ENCODE results near the gene SAAL1. TPM values are rescaled to one million over a fixed set of nuclear protein-coding genes. Genes with fewer than 3 reads are reported as not detected.

Gene SAAL1
- total and polyA plus RNA-seq, 12 donors = 4.9 to 16.5 (median 7.1) TPM

- Histone ChIP-seq H3K4me1 (no peaks in the 10 kb centered on the region), H3K27ac (no peak overlapping the region), H3K9me3 (no peaks in the 10 kb centered on the region), H3K36me3 (no peaks in the 10 kb centered on the region), H3K27me3 (peaks cover 0 to 3% (median 0%) of the 10 kb centered on the region in 7 donors), H3K4me3 (no peak overlapping the region)
- DNase-seq (no peak), ATAC-seq (no peak)
- no peak for TF ChIP-seq CTCF (IDR thresholded peaks at IDR 0.05)
- intact Hi-C loops (cut with DNase I) = no loop called here
Measured at GRCh38 chr11:18036456-18036855, 69.4 kb downstream of the SAAL1 start.

Other genes with a start within 250 kb of the SAAL1 start
- gene SERGEF, start 93.0 kb downstream of the SAAL1 start, total RNA-seq = 10 to 100 TPM; 14.8 to 25.3 (median 19.8) TPM
- gene SERGEF, start 93.0 kb downstream of the SAAL1 start, polyA plus RNA-seq = 100 to 1,000 TPM in 1 of 2 donors, 10 to 100 TPM in 1; 19.8 to 105 TPM
- gene TPH1, start 59.8 kb downstream of the SAAL1 start, total RNA-seq = under 1 TPM; 0.04 to 0.16 (median 0.07) TPM
- under 1 TPM; 0.03 to 0.29 TPM for gene TPH1, start 59.8 kb downstream of the SAAL1 start, polyA plus RNA-seq
- not detected for gene MRGPRX3, start 26.5 kb upstream of the SAAL1 start, total RNA-seq
- not detected for gene MRGPRX3, start 26.5 kb upstream of the SAAL1 start, polyA plus RNA-seq
- gene MRGPRX4, start 66.8 kb upstream of the SAAL1 start, total RNA-seq = not detected
- not detected for gene MRGPRX4, start 66.8 kb upstream of the SAAL1 start, polyA plus RNA-seq
- gene SAA4, start 130.7 kb upstream of the SAAL1 start, total RNA-seq = not detected
- gene SAA4, start 130.7 kb upstream of the SAAL1 start, polyA plus RNA-seq = not detected
- gene SAA2, start 142.6 kb upstream of the SAAL1 start, total RNA-seq = 1 to 10 TPM in 2 of 10 donors, under 1 TPM in 2, not detected in 6; 0.61 to 4.1 (median 1.7) TPM
- 1 to 10 TPM in 1 of 2 donors, not detected in 1; 2.1 TPM for gene SAA2, start 142.6 kb upstream of the SAAL1 start, polyA plus RNA-seq
- 10 to 100 TPM in 1 of 10 donors, 1 to 10 TPM in 5, under 1 TPM in 2, not detected in 2; 0.57 to 29.0 (median 1.6) TPM for gene SAA1, start 160.2 kb upstream of the SAAL1 start, total RNA-seq
- gene SAA1, start 160.2 kb upstream of the SAAL1 start, polyA plus RNA-seq = 10 to 100 TPM; 10.1 to 16.1 TPM
- 10 to 100 TPM in 9 of 10 donors, 1 to 10 TPM in 1; 9.9 to 14.9 (median 12.5) TPM for gene HPS5, start 216.1 kb upstream of the SAAL1 start, total RNA-seq
- gene HPS5, start 216.1 kb upstream of the SAAL1 start, polyA plus RNA-seq = 1 to 10 TPM; 5.3 to 5.5 TPM
- 10 to 100 TPM; 19.6 to 27.9 (median 25.2) TPM for gene GTF2H1, start 216.5 kb upstream of the SAAL1 start, total RNA-seq
- 10 to 100 TPM; 14.9 to 15.5 TPM for gene GTF2H1, start 216.5 kb upstream of the SAAL1 start, polyA plus RNA-seq